Panc1 (cell line): Measurements from ENCODE around the gene ZNF503. TPM values are rescaled to one million over a fixed set of nuclear protein-coding genes. Genes with fewer than 3 reads are reported as not detected.

ENCODE experiments used
- ATAC-seq: fragments of 200-7000 bp; cut with Tn5 transposase; 2 replicates; pipeline ENCODE4 v1.9.1; 2020; ENCODE audit warnings: mild to moderate bottlenecking, moderate library complexity
- BruUV-seq: library from RNA; stranded (reverse); fragments of 400-500 nt; replicated peaks from 2 replicates; lab custom pipeline; 2021; lab: Mats Ljungman, UMichigan
- CTCF ChIA-PET: fragments of 300-600 bp; sonication (Branson Sonifier 250); formaldehyde crosslinking; loops from one replicate; lab custom pipeline; 2022; ENCODE audit warnings: antibody characterized with exemption; lab: Charles Lee
- POLR2A ChIA-PET: fragments of 300-600 bp; sonication (Branson Sonifier 250); formaldehyde crosslinking; loops from one replicate; lab custom pipeline; 2022; ENCODE audit warnings: antibody characterized with exemption; lab: Charles Lee
- DNase-seq: peaks from one replicate; pipeline ENCODE4 v3.0.0-alpha.2; 2010; ENCODE audit warnings: low read depth, low spot score
- H3K27ac ChIP-seq: 2 replicates; pipeline ENCODE4 v1.5.1; 2011; ENCODE audit warnings: mild to moderate bottlenecking, low read length, inconsistent platforms
- H3K27me3 ChIP-seq: fragments of 200-500 bp; sonication (Bioruptor generic); 2 replicates; pipeline ENCODE4 v1.6.0; 2014; ENCODE audit warnings: low read length, inconsistent platforms; ENCODE audit not compliant: control insufficient read depth, insufficient read depth
- H3K36me3 ChIP-seq: fragments of 200-500 bp; sonication (Bioruptor generic); 2 replicates; pipeline ENCODE4 v1.5.1; 2014; ENCODE audit warnings: inconsistent platforms, mild to moderate bottlenecking, low read length, moderate library complexity; ENCODE audit not compliant: control insufficient read depth, insufficient read depth
- H3K4me1 ChIP-seq: 2 replicates; pipeline ENCODE4 v1.5.1; 2011; ENCODE audit warnings: inconsistent platforms, mild to moderate bottlenecking, low read length, moderate library complexity; ENCODE audit not compliant: control insufficient read depth, insufficient read depth
- H3K4me3 ChIP-seq, 2 experiments: 2 replicates each; pipeline ENCODE4 v1.5.1; 2011 to 2012; ENCODE audit warnings: low read depth in 2 of 2, low read length in 2 of 2, mild to moderate bottlenecking in 2 of 2, inconsistent platforms in 1 of 2, moderate library complexity in 1 of 2
- H3K9me3 ChIP-seq: fragments of 200-500 bp; sonication (Bioruptor generic); 2 replicates; pipeline ENCODE4 v1.5.1; 2014; ENCODE audit warnings: low read depth, mild to moderate bottlenecking, inconsistent platforms, low read length, moderate library complexity; ENCODE audit not compliant: control insufficient read depth, insufficient read depth
- CTCF ChIP-seq: fragments of 450-650 bp; IDR thresholded peaks from 2 replicates; pipeline ENCODE4 v1.5.1; 2017; ENCODE audit warnings: mild to moderate bottlenecking
- POLR2AphosphoS5 ChIP-seq: IDR thresholded peaks from 2 replicates; pipeline ENCODE4 v1.6.1; 2012; ENCODE audit warnings: mild to moderate bottlenecking, low read depth, low read length, moderate library complexity
- REST ChIP-seq, 2 experiments: IDR thresholded peaks; 2 replicates each; pipeline ENCODE4 v1.6.1; 2011 to 2012; ENCODE audit warnings: low read depth in 2 of 2, control low read depth in 1 of 2, low read length in 1 of 2, mild to moderate bottlenecking in 1 of 2, moderate library complexity in 1 of 2; ENCODE audit not compliant: insufficient read depth in 1 of 2
- SIN3A ChIP-seq: IDR thresholded peaks from 2 replicates; pipeline ENCODE4 v1.6.1; 2012; ENCODE audit warnings: low read depth, mild to moderate bottlenecking, low read length, moderate library complexity, borderline replicate concordance; ENCODE audit not compliant: insufficient read depth
- TCF7L2 ChIP-seq: IDR thresholded peaks from 2 replicates; pipeline ENCODE4 v1.6.1; 2011; ENCODE audit warnings: mild to moderate bottlenecking, low read depth, low read length, inconsistent platforms
- in situ Hi-C: cut with HindIII; loops from 2 replicates; pipeline ENCODE4 v1.10.0; 2016; ENCODE audit warnings: low sequenced_read_pairs, low pct_unique_long_range_greater_than_20kb
- intact Hi-C: fragments of 100-400 bp; cut with micrococcal nuclease; formaldehyde crosslinking; loops from one replicate; pipeline ENCODE4 v1.10.0; 2022; ENCODE audit not compliant: unreplicated experiment
- total RNA-seq: library from RNA; stranded (reverse); gene quantifications from one replicate; pipeline ENCODE4 v1.2.1, GENCODE V29; 2021; ENCODE audit not compliant: unreplicated experiment

The ZNF503 gene
- total RNA-seq, 1 experiment from 2014 or later = 10.4 TPM

DNA sequence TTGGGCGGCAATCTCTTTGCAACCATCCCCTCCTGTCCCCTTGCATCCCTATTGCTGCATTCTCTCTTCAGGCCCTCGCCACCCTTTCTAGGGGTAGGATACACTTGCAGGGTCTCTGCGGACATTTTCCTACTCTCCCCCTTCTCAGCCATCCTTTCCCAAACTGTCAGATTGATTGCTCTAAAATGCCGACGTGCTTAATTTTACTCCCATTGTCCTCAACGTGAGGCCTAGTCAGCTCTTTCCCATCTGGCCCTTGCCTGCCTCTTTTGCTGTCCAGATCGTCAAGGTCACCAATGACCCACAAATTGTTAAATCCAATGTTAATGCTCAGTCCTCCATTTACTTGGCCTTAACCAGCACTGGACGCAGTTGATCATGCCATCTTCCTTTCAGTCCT is 17.1 kb upstream of the ZNF503 start:
- H3K36me3 ChIP-seq = no peaks in the 10 kb centered on the region
- no peak overlapping the region for H3K4me3 ChIP-seq
- ATAC-seq = no peak
- POLR2A ChIA-PET = no interaction called here
- H3K27ac ChIP-seq = no peak overlapping the region
- CTCF ChIA-PET = interaction anchor here (0.8 kb wide), 1 partner anchor 356 kb away, joined by 3 read pairs; no protein-coding TSS in a partner anchor
- H3K9me3 ChIP-seq = no peaks in the 10 kb centered on the region
- DNase-seq = no peak
- H3K4me1 ChIP-seq = no peaks in the 10 kb centered on the region
- no TSS peak for BruUV-seq
- H3K27me3 ChIP-seq = 0 out of 2 replicates have a peak, but pooled peaks cover 11% of the 10 kb centered on the region
- in situ Hi-C loops (no loop called here), intact Hi-C loops (no loop called here)
- TF ChIP-seq REST (IDR thresholded peaks at IDR 0.05; ENCODE audit: insufficient read depth in 1 of 2, low read depth in 2 of 2, low read length in 1 of 2) (no peak), TCF7L2 (no peak), POLR2AphosphoS5 (no peak), CTCF (no peak), SIN3A (no peak)

- CTCF ChIA-PET = no interaction called here
- Histone ChIP-seq H3K27me3 (0 out of 2 replicates have a peak, but pooled peaks cover 13% of the 10 kb centered on the region), H3K36me3 (no peaks in the 10 kb centered on the region), H3K4me3 (no peak overlapping the region), H3K9me3 (no peaks in the 10 kb centered on the region), H3K27ac (no peak overlapping the region), H3K4me1 (no peaks in the 10 kb centered on the region)
- POLR2A ChIA-PET = no interaction called here
- no peak for TF ChIP-seq TCF7L2
- ATAC-seq (no peak), DNase-seq (no peak)
- no TSS peak for BruUV-seq
- intact Hi-C loops = no loop called here
- in situ Hi-C loops = no loop called here
These were observed 16.7 kb upstream of the ZNF503 start for GRCh38 chr10:75418293-75418692.

DNA sequence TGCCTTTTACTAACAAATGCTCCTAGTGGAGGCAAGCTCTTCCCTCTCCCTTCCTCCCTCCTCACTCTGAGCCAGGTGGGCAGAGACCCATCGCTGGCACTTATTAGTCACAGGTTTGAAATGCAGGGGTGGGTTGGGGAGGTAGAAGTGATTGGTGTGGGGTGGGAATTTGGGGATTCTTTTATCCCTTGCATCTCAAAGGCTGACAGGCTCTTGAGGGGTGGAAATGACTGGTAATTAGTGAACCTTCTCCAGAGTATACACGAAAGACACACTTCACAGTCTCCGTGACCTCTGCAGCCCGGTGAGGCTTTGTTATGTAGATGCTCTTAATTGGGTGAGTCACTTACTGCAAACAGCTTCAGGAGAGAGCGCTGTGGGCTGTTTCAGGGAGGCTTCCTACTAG is 16.0 kb upstream of the ZNF503 start:
- H3K9me3 ChIP-seq = no peaks in the 10 kb centered on the region
- no peak overlapping the region for H3K27ac ChIP-seq
- peaks cover 13% of the 10 kb centered on the region; the same call in 1 of the 2 replicates for H3K27me3 ChIP-seq
- no peaks in the 10 kb centered on the region for H3K36me3 ChIP-seq
- no peak for ATAC-seq
- in situ Hi-C loops (no loop called here), intact Hi-C loops (no loop called here)
- DNase-seq = no peak
- ChIA-PET CTCF (no interaction called here), POLR2A (no interaction called here)
- H3K4me3 ChIP-seq = no peak overlapping the region
- no TSS peak for BruUV-seq
- no peaks in the 10 kb centered on the region for H3K4me1 ChIP-seq
- TF ChIP-seq SIN3A (no peak), TCF7L2 (no peak), REST (IDR thresholded peaks at IDR 0.05; ENCODE audit: insufficient read depth in 1 of 2, low read depth in 2 of 2, low read length in 1 of 2) (no peak)
